Stimulated activated CD4-positive, alpha-beta T cell treated with anti-CD3 and anti-CD28 coated beads, Interleukin-2, amount 100 ng/mL, for 4 hours (primary cell): ENCODE data around the gene NCOA6.
A peak's percentile ranks its signal among the peaks of the same experiment; 100 is the strongest.

Experiments
- DNase-seq: peaks from one replicate; pipeline ENCODE4 v3.0.0-alpha.2; 2020; ENCODE audit warnings: low read depth

NCOA6 gene

DNA sequence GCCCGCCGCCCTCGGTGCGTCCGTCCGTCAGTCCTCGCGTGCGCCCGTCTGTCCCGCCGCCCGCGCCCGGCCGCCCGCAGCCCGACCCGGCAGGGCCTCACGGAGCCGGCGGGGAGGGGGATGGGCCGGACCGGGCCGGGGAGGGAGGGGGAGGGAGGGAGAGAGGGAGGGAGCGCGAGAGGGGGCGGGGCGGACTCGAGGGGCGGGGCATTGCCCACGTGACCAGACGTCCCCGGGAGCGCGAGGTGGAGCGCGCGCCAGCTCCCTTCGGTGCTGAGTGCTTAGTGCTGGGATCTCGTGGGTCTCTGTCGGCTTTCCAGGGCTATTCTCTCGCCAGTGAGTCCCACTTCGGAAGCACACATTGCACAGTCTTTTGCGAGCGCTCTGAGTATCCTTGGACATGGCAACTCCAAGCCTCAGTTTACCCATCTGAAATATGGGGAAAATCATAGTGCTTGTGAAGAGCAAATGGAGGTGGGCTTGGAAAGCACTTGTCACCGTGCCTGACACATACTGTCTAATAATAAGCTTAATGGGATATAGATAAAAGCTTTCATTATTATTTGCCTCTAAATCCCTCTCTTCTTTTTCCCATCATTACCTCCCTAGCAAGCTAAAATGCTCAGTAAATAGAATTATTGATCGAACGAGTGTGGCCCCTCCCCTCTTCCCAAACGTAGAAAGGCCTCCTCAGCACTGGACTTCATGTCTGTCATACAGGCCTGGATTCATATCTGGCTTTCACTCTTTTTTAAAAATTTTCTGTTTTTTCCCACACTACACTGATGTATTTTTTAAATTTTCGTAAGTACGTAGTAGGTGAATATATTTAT is at the start of gene NCOA6:
Gene NCOA6, minus strand, starts transcription at position 122 of the 833 bp plus-strand sequence. CDS start 43,296 bp downstream, outside the sequence.
- peak; percentile 78 for DNase-seq

DNA sequence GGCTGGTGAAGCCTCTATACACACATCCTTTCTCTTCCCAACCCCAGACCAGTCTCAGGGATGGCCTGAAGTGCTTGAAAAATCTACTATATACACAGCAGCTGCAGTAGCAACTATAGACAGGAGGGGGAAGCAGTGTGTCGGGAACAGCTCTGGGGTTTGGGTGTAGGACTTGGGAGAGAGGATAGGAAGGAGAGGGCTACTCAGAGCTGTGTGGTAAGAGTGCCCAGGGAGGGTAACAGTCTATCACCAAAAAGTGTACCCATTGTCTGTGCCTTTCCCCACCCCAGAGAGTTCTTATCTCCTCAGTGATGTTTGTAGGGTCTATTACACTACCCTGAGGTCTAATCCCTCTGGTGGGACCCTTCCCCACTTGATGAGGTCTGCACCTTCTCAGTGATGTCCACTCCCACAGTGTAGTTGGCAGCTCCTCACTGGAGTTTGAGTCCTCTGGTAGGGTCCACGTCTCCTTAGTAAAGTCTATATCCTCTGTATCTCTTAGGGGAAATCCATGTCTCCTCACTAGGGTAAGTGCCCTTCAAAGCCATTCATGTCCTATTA is 48.7 kb upstream of the NCOA6 start:
- DNase-seq, result peak; percentile 30

DNA sequence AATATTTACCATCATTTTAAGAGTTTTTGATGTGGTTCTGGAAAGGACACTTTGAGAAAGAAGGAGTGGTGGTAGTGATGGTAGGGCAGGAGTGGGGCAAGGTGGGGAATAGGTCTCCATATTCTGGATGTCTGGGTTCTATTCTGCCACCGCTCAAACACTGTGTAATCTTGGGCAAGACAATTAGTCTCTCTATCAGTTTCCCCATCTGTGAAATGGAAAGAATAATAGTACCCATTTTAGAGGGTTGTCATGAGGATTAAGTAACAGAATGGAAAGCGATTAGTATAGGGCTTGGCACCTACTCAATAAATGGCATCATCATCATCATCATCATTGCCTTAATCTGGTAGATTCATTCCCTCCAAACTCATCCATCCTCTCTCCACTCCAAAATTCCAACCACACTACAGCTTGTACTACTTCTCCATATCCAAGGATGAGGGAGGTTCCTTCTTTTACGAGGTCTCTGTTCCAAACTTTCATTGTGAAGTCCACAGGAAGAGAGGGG is 48.2 kb upstream of the NCOA6 start:
- DNase-seq, result no peak

DNA sequence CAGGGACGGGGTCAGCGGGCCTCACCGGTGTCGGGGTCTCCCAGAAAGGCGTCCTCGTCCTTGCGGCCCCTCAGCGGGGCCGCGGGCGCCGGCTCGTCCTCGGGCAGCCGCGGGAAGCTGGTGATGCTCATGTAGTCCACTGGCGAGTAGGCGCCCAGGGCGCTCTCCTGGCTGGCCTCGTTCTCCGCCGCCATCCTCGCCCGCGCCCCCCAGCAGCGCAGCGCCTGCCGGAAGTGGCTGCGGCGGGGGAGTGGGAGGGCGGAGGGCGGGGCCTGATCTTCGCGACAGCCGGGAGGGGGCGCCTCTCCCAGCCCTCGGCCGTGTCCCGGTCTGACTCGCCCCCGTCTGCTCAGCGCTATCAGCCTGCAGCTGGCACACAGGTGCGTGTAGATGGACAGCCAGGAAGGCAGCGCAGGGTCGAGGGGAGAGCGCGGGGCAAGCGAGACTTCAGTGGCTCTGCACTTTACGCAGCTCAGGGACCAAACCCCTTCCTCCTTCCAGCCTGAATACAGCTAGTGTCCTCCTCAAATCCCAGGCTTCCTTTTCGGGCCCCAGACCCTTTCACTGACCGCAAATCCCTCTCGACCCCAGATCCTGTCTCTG is 47.3 kb upstream of the NCOA6 start, which contains the start of gene GGT7:
Gene GGT7, minus strand, starts transcription at position 235 of the 603 bp plus-strand sequence. Its CDS starts 41 bp downstream, at position 194.
- peak; percentile 85 for DNase-seq

DNA sequence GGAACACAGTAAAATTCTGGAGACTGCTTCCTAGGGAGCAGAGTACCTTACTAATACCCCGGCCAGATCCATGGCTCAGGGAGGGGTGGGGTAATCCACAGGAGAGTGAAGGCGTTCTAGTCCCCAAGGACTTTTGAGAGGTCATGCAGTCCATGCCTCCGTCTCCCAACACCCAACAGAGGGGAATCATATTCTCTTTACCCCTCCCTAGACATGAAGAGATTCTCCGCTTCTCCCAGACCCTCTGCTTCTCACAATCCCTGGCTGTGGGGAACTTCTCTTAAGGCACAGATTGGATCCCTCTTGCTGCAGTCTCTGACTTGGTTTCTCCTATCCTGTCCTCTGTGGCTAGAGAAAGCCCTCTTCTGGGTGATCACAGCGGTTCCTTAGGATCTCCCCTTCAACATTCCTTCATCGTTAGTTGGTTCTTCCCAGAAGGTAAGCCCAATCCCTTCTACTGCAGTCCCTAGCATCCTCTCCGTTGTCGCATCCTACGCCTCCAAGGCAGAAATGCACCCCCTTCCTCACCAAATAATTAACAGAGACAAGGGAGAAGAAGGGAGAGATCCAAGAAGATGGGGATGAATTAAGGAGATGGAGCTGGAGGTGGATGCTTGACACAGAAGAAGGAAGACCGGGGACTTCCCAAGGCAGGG is 46.6 kb upstream of the NCOA6 start:
- DNase-seq, result no peak

DNA sequence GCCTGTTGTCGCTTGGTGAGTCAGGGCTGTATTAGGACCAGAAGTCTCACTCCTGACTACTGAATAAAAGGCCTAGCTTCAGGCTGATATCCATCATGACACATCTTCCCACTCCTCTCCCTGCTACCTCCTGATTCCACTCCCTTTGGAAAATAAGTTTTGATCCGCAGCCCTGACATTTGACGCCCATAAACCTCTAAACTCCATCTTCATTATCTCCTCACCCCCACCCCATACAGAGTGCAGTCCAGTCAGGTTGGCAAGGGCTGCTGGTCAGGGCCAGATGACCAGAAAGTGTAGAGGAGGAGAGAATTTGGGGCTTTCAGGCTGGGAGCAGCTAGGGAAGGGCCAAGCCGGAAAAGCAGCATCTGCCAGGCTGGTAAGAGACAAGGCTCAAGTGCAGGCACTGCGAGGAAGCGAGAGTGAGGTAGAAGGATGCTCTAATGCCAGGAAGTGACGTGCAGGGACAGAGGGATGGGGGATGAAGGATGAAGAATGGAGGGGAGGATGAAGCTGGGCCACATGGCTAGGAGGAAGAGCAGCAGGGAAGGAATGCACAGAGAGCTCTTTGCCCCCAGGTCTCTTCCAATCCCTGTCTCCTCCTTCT is 46.0 kb upstream of the NCOA6 start:
- no peak for DNase-seq

DNA sequence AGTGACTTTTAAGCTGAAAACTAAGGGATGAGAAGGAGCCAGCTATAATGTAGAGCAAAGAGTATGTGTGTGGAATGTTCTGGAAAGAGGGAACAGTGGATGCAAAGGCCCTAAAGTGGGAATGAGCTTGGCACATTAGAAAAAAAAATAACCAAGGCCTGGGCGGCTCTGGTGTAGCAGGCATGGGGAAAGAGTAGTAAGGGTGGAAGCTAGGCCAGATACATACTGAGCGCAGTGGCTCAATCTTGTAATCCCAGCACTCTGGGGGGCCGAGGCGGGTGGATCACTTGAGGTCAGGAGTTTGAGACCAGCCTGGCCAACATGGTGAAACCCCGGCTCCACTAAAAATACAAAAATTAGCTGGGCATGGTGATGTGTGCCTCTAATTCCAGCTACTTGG is 38.8 kb upstream of the NCOA6 start:
- no peak for DNase-seq

DNA sequence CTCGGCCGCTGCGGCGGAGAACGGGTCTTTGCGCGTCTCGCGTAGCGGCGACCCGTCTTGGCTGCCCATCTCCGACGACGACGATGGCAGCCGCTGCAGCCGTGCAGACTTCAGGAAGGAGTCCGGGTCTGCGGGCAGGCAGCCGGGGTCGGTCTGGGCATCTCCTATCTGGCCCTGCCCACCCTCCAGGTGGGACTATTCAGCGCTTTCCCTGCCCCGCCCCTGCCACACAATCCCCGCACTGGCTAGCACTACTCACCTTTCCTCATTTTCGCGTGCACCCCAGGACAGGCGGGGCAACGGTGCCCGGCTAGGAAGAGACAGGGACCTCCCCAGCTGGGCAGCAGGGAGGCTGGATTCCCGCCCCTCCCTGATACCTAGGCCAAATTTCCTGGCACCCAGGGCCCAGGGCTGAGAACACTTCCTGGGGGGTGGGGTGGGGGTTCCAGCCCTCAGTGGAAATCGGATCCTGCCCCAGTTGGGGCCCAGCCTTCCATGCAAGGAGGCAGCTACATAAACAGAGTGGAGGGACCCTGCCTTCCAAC is 38.0 kb upstream of the NCOA6 start:
- DNase-seq, result no peak

DNA sequence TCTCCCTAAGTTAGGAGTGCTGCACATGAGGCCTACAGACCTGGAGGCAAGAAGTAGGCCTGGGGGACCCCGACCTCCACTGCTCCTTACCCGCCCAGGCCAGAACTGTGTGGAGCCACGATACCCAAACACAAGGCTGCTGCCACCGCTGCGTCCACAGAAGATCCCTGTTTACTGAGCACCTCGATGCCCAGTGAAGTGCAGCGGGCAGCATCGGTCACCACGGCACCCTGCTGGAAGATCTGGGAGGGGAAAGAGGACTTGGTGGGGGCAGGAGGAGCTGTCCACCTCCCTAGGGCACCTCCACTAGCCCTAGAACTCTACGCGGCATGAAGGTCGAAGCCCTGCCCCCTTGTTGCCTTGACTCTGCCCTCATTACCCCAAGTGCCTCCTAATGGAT is 37.3 kb upstream of the NCOA6 start:
- no peak for DNase-seq

DNA sequence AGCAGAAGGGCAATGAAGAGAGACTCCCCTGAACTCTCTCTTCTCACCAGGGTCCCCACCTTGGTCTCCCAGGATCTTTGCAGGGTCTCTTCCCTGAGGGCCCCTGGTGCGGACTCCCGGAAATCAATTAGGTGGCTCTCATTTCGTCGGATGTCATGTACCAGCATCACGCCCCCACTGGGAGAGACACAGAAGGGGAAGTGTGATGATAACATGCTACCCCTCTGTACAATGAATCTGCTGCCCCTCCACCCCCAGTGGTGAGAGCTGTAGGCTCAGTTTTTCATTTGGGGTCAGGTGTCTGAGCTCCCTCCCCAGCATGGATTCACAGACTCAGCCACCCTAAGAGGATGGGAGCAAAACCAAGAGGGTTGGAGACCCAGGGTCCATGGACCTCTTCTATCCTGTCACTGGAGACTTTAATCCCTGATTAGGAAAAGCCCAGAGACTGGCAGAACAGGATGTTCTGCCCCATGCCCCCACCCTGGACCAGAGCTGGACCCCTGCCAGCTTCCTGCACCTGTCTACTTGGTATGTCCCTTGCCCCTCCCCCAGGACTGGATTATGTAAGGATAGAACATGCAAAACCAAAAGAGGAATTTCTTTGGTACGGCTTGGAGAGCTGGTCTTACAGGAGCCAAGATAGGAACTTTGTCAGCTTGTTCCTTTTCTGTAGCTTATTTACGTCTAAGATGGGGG is 36.1 kb upstream of the NCOA6 start:
- DNase-seq, result no peak

DNA sequence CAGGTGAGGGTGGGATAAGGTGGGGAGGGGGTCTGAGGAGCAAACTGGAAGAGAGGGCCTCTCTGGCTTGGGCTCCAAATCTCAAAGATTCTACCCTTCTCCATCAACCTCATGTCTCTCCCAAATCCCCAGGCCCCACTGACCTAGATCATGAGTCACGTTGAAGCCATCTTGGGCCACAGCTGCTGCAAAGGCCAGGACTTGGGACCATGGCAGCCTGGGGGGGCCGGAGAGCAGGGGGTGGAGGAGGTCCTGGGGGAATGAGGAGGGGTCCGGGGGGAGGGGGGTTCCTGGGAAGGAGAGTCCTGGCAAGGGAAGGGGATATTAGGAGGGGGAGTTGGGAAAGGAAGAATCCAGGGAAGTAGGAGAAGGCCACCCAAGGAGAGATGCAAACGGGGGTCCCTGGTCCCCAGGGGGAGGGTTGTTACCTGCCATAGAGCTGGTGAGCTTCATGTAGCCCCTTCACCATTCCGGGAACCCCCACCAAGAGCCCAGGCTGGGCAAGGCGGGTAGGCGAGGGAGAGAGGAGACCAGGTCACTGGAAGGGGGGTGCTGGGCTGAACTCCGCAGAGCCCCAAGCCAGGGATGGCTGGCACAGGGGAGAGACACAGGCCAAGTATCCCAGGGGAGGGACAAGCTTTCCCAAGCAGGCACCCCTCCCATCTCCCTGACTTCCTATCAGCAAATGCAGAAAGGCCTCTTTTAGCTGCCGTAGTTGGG is 34.5 kb upstream of the NCOA6 start:
- DNase-seq, result no peak

DNA sequence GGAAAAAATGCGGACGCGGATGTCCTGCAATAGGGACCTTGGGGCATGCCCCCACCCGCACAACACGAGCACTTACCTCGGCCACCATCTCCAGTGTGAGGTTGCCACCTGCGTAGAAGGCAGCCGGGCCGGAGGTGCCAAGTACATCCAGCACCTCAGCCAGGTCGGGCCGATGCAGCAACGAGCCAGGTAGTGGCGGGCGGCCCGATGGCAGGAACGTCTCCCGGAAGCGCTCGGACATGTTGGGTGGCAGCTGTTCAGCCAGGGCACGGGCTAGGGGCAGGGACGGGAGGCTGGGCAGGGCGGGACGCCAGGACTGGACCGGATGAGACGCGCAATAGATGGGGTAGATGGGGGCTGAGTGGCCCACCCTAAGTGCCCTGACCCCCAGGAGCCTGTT is 33.9 kb upstream of the NCOA6 start:
- DNase-seq, result no peak

DNA sequence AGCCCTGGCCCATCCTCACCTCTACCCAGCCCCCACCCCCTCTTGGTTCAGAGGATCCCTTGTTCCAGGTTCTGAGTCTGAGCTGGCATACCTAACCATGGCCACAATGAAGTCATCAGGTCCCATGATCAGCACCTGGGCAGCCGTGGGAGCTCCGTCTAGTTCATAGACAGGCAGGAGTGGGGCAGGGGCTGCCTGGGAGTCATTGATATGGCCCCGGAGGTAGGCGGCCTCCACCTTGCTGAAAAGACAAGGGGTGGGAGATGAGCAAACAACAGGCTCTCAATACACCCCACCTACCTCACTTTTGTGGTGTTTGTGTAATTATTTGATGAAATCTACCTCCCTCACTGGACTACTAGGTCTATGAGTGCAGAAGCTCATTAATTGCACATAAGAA is 26.8 kb upstream of the NCOA6 start:
- no peak for DNase-seq

DNA sequence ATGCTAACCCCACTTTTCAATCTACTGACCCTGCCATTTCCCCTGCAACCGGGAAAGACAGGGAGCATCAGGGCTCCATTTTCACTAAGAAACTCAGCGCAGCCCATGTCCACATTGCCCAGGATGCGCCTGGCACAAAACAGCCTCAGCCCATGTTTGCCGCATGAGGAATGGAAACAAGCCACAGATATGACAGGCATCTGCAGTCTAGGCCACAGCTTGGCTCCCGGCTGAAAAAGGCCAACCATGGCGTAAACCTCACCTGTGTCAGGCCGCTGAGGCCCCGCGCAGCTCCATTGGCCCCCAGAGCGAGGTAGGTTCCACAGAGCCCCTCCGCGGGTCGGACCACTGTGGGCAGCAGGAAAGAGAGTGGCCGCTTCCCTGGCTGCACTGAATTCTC is 25.5 kb upstream of the NCOA6 start:
- no peak for DNase-seq

DNA sequence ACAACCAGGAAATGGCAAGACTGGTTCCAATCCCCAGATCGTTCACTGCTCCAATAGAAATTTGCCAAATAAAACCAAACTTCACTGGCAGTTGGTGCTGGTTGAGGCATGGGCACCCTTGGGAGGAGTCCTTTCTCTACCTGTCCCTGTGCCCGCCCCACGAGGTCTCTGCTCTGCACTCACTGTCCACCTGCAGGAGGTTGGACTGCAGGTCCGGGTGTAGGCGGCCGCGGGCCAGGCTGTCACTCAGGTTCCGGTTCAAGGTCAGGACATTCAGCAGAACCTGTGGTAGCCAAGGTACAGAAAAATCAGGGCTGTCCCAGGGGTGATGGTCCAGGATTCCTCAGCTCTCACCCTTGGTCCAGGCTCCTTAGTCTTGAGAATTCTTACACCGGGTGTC is 24.3 kb upstream of the NCOA6 start:
- DNase-seq, result no peak

DNA sequence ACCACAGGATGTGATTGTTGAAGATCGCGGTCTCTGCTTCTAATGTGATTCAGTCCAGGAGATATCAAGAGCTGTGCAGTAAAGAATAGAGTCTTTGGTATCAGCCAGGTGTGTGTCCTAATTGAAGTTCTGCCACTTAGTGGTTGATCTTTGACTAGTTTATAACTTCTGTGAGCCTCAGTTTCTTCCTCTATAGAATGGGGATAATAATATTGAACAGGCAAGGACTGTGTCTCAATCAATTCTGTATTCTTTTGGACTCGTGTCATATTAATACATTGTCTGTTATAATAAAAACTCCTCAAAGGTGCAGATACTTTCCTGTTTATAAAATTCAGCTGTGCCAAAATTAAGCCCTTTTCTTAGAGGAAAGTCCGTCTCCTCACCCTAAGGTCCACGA is 23.1 kb upstream of the NCOA6 start:
- DNase-seq, result no peak

DNA sequence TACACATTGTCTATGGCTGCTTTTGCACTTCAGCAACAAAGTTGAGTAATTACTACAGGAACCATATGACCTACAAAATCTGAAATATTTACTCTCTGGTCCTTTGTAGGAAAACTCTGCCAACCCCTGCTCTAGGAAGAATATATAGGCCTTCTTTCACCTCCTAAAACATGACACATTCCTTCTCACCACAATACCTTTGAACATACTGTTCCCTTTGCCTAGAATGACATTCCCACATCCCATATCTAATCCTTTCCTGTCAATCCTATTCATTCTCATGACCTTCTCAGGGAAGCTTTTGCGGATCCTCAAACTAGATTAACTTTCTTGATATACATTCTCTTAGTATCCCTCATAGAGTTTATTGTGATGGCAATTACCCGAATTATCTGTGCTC is 18.0 kb upstream of the NCOA6 start:
- no peak for DNase-seq

DNA sequence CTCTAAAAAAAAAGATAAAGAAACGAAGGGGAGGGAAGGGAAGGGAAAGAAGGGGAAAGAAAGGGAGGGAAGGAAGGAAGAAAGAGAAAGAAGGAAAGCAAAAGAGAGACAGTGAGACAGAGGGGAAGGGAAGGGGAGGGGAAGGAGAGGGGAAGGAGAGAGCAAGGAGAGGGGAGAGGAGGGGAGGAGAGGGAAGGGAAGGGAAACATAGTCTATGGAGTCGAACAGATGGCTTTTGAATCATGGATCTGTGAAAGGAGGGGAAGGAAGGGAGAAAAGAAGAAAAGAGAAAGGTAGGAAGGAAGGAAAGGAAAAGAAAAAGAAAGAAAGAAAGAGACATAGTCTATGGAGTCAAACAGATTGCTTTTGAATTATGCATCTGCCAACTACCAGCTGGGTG is 16.7 kb upstream of the NCOA6 start:
- no peak for DNase-seq

DNA sequence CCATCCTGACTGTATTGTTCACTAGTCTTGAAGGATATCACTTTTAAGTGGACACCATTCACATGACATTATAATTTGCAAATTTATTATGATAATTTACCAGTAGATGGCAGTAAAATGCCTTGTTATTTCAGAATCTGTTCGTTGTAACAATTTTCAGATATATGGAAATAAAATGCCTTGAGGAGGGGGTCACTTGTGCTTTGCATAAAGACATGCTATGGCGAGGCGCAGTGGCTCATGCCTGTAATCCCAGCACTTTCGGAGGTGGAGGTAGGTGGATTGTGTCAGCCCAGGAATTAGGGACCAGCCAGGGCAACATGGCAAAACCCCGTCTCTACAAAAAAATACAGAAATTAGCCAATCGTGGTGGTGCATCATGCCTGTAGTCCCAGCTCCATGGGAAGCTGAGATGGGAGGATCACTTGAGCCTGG is 9.0 kb upstream of the NCOA6 start:
- no peak for DNase-seq

DNA sequence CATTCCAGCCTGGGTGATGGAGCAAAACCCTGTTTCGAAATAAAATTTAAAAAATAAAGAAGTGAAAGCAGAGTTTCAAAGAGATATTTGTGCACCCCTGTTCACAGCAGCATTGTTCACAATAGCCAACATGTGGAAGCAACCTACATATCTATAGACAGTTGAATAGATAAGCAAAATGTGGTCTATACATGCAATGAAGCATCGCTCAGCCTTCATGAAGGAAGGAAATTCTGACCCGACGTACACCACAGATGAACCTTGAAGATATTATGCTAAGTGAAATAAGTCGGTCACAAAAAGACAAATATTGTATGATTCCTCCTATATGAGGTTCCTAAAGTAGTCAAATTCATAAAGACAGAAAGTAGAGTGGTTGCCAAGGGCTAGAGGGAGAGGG is 6.5 kb upstream of the NCOA6 start:
- DNase-seq, result no peak

DNA sequence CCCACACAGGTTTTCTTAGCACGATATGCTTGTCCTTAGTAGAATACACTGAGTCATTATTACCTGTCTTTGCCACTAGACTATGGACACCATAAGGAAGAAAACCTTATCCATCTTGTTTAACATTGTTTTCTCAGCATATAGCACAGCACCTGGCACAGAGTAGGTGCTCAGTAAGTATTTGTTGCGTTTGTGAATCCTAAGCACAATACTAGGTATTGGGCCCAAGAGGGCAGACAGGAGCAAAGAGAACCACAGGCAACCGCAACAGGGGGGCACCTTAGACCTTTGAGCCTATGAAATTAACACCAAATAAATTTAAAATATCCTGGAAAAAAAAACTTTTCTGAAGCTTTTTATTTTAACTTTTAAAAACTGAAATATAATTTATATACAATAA is 3.7 kb upstream of the NCOA6 start:
- DNase-seq, result no peak
